Glomerular endothelial cell (primary cell): ENCODE measurements around the gene PLPPR1. TPM values are rescaled to one million over a fixed set of nuclear protein-coding genes. Genes with fewer than 3 reads are reported as not detected.

Source experiments
- DNase-seq: peaks from one replicate; pipeline ENCODE4 v3.0.0-alpha.2; 2011; ENCODE audit warnings: low read depth, low spot score; ENCODE audit errors: extremely low read depth
- total RNA-seq: library from RNA; depleted of rRNA; stranded (reverse); fragments of >200 nt; gene quantifications from 2 replicates; pipeline ENCODE4 v1.2.3, GENCODE V29; 2015

The PLPPR1 gene
- 0.29 and 1.1 TPM in 2 replicates for total RNA-seq

- no peak for DNase-seq
Measured at GRCh38 chr9:101028346-101029314, at the start of gene PLPPR1. Gene PLPPR1, plus strand, starts transcription at chr9:101028727.

- DNase-seq = no peak
Measured at GRCh38 chr9:100989731-100990130, 38.8 kb upstream of the PLPPR1 start.

- no peak for DNase-seq
Measured at GRCh38 chr9:100990605-100991381, 37.7 kb upstream of the PLPPR1 start.

GRCh38 chr9:100992632-100993031 lies 35.9 kb upstream of the PLPPR1 start:
- no peak for DNase-seq

- no peak for DNase-seq
Measured at GRCh38 chr9:100999906-101000544, 28.5 kb upstream of the PLPPR1 start.

GRCh38 chr9:101005246-101005645 lies 23.3 kb upstream of the PLPPR1 start:
- DNase-seq = no peak

GRCh38 chr9:101014566-101014965 lies 14.0 kb upstream of the PLPPR1 start:
- no peak for DNase-seq

- no peak for DNase-seq
Measured at GRCh38 chr9:101018467-101018866, 10.1 kb upstream of the PLPPR1 start.

GRCh38 chr9:101022704-101023103 lies 5.8 kb upstream of the PLPPR1 start:
- DNase-seq = no peak

GRCh38 chr9:101025940-101026339 lies 2.6 kb upstream of the PLPPR1 start:
- no peak for DNase-seq

GRCh38 chr9:101026824-101027223 lies 1.7 kb upstream of the PLPPR1 start:
- DNase-seq = no peak

GRCh38 chr9:101027236-101027635 lies 1.3 kb upstream of the PLPPR1 start:
- no peak for DNase-seq

- DNase-seq = no peak
Measured at GRCh38 chr9:101027733-101028345, 688 bp upstream of the PLPPR1 start.

GRCh38 chr9:101029315-101030085 lies 973 bp downstream of the PLPPR1 start:
- DNase-seq = no peak

GRCh38 chr9:101030086-101030391 lies 1.5 kb downstream of the PLPPR1 start:
- DNase-seq = no peak

GRCh38 chr9:101032426-101032825 lies 3.9 kb downstream of the PLPPR1 start:
- no peak for DNase-seq

GRCh38 chr9:101034222-101034621 lies 5.7 kb downstream of the PLPPR1 start:
- no peak for DNase-seq

GRCh38 chr9:101035098-101035497 lies 6.6 kb downstream of the PLPPR1 start:
- no peak for DNase-seq

- no peak for DNase-seq
Measured at GRCh38 chr9:101037430-101037829, 8.9 kb downstream of the PLPPR1 start.

GRCh38 chr9:101038488-101038887 lies 10.0 kb downstream of the PLPPR1 start:
- no peak for DNase-seq
